OCI-LY7 (cell line): Measurements from ENCODE around the gene WNT7A. TPM values are rescaled to one million over a fixed set of nuclear protein-coding genes. Genes with fewer than 3 reads are reported as not detected.

ENCODE experiments used
- BruUV-seq: library from RNA; stranded (reverse); fragments of 400-500 nt; replicated peaks from 2 replicates; lab custom pipeline; 2021; lab: Mats Ljungman, UMichigan
- CTCF ChIA-PET: fragments of 300-600 bp; sonication (Branson Sonifier 250); formaldehyde crosslinking; loops from one replicate; lab custom pipeline; 2022; ENCODE audit warnings: antibody characterized with exemption; ENCODE audit not compliant: unreplicated experiment; lab: Charles Lee
- POLR2A ChIA-PET: fragments of 300-600 bp; sonication (Branson Sonifier 250); formaldehyde crosslinking; loops from one replicate; lab custom pipeline; 2022; ENCODE audit warnings: antibody characterized with exemption; lab: Charles Lee
- DNase-seq: peaks from one replicate; pipeline ENCODE4 v3.0.0-alpha.2; 2015; ENCODE audit warnings: low spot score
- H2AFZ ChIP-seq: fragments of 200-600 bp; sonication (generic), shearing (Covaris generic); 2 replicates; pipeline ENCODE4 v1.6.1; 2014; ENCODE audit warnings: mild to moderate bottlenecking, antibody characterized with exemption, low read length, moderate library complexity
- H3K27ac ChIP-seq: fragments of 200-600 bp; sonication (generic); 2 replicates; pipeline ENCODE4 v1.5.1; 2014; ENCODE audit warnings: mixed run types, low read depth, mild to moderate bottlenecking, moderate library complexity, low read length, inconsistent platforms; ENCODE audit not compliant: poor library complexity, severe bottlenecking
- H3K36me3 ChIP-seq: fragments of 200-600 bp; sonication (generic); 2 replicates; pipeline ENCODE4 v1.6.1; 2014; ENCODE audit warnings: mild to moderate bottlenecking, antibody characterized with exemption, low read length, moderate library complexity, mixed read lengths; ENCODE audit not compliant: insufficient read depth
- H3K4me1 ChIP-seq: fragments of 200-600 bp; sonication (generic); 2 replicates; pipeline ENCODE4 v1.5.1; 2014; ENCODE audit warnings: mild to moderate bottlenecking, low read length; ENCODE audit not compliant: insufficient read depth, poor library complexity, severe bottlenecking
- H3K4me2 ChIP-seq: fragments of 200-600 bp; sonication (generic); 2 replicates; pipeline ENCODE4 v1.6.1; 2014; ENCODE audit warnings: mild to moderate bottlenecking, low read length
- H3K4me3 ChIP-seq: fragments of 200-600 bp; sonication (generic); 2 replicates; pipeline ENCODE4 v1.5.1; 2014; ENCODE audit warnings: mild to moderate bottlenecking, low read depth, low read length; ENCODE audit not compliant: poor library complexity, severe bottlenecking
- H3K79me2 ChIP-seq: fragments of 200-600 bp; sonication (generic); 2 replicates; pipeline ENCODE4 v1.6.1; 2016; ENCODE audit warnings: low read depth, mild to moderate bottlenecking, low read length, moderate library complexity, mixed read lengths; ENCODE audit not compliant: insufficient read depth
- H3K9me2 ChIP-seq: fragments of 200-600 bp; sonication (generic); 2 replicates; pipeline ENCODE4 v1.6.1; 2016; ENCODE audit warnings: mild to moderate bottlenecking, low read length, mixed read lengths; ENCODE audit not compliant: insufficient read depth
- H3K9me3 ChIP-seq: fragments of 200-600 bp; sonication (generic); 2 replicates; pipeline ENCODE4 v1.6.1; 2014; ENCODE audit warnings: mild to moderate bottlenecking, mixed run types, low read length, mixed read lengths
- H4K20me1 ChIP-seq: fragments of 200-600 bp; sonication (generic); 2 replicates; pipeline ENCODE4 v1.6.1; 2014; ENCODE audit warnings: mild to moderate bottlenecking, antibody characterized with exemption, low read length, moderate library complexity, mixed read lengths; ENCODE audit not compliant: insufficient read depth
- CTCF ChIP-seq: fragments of 200-600 bp; sonication (generic); conservative IDR thresholded peaks from 2 replicates; pipeline ENCODE4 v1.5.1; 2014; ENCODE audit warnings: mild to moderate bottlenecking, antibody characterized with exemption, low read length, moderate library complexity, mixed read lengths
- EZH2phosphoT487 ChIP-seq: fragments of 200-600 bp; sonication (generic); IDR thresholded peaks from 2 replicates; pipeline ENCODE4 v1.6.1; 2018; ENCODE audit warnings: low read depth, borderline replicate concordance, mild to moderate bottlenecking, mixed run types, antibody characterized with exemption, low read length, moderate library complexity, mixed read lengths
- intact Hi-C: fragments of 100-400 bp; cut with micrococcal nuclease; formaldehyde crosslinking; loops from one replicate; pipeline ENCODE4 v1.10.0; 2022; ENCODE audit not compliant: unreplicated experiment
- total RNA-seq, 2 experiments: library from RNA; depleted of rRNA in 1 of 2; stranded (reverse); fragments of >200 nt in 1 of 2; shearing (Covaris generic) in 1 of 2; gene quantifications; 2 replicates each; pipeline ENCODE4 v1.2.3, GENCODE V29; 2014 to 2022

Gene WNT7A
- total RNA-seq, 2 experiments from 2014 or later = not detected

- no peak for TF ChIP-seq EZH2phosphoT487
- no peak for TF ChIP-seq CTCF
- POLR2A ChIA-PET = no interaction called here
- no TSS peak for BruUV-seq
- Histone ChIP-seq H3K79me2 (no peaks in the 10 kb centered on the region), H3K9me3 (no peaks in the 10 kb centered on the region), H3K4me2 (no peak overlapping the region), H3K36me3 (no peaks in the 10 kb centered on the region), H4K20me1 (no peaks in the 10 kb centered on the region), H3K4me1 (no peaks in the 10 kb centered on the region), H3K4me3 (no peak overlapping the region), H2AFZ (no peak overlapping the region), H3K27ac (no peak overlapping the region), H3K9me2 (no peaks in the 10 kb centered on the region)
- intact Hi-C loops = no loop called here
- CTCF ChIA-PET = no interaction called here
- no peak for DNase-seq
Measured at GRCh38 chr3:13800064-13800463, 79.8 kb downstream of the WNT7A start.

GRCh38 chr3:13798401-13798800 is 81.5 kb downstream of the WNT7A start:
- Histone ChIP-seq H2AFZ (no peak overlapping the region), H3K9me3 (no peaks in the 10 kb centered on the region), H3K27ac (no peak overlapping the region), H3K9me2 (no peaks in the 10 kb centered on the region), H3K4me1 (no peaks in the 10 kb centered on the region), H4K20me1 (no peaks in the 10 kb centered on the region), H3K4me3 (no peak overlapping the region), H3K4me2 (no peak overlapping the region), H3K36me3 (no peaks in the 10 kb centered on the region), H3K79me2 (no peaks in the 10 kb centered on the region)
- DNase-seq = no peak
- TF ChIP-seq CTCF (no peak), EZH2phosphoT487 (no peak)
- CTCF ChIA-PET = no interaction called here
- POLR2A ChIA-PET = no interaction called here
- intact Hi-C loops = no loop called here
- BruUV-seq = no TSS peak

- Histone ChIP-seq H4K20me1 (no peaks in the 10 kb centered on the region), H3K36me3 (no peaks in the 10 kb centered on the region), H3K9me3 (no peaks in the 10 kb centered on the region), H3K4me2 (no peak overlapping the region), H3K9me2 (no peaks in the 10 kb centered on the region), H3K27ac (no peak overlapping the region), H2AFZ (no peak overlapping the region), H3K4me3 (no peak overlapping the region), H3K79me2 (no peaks in the 10 kb centered on the region), H3K4me1 (no peaks in the 10 kb centered on the region)
- intact Hi-C loops = no loop called here
- ChIA-PET CTCF (no interaction called here), POLR2A (interaction anchor here (0.6 kb wide), 1 partner anchor 96 kb away, joined by 5 read pairs; no protein-coding TSS in a partner anchor)
- BruUV-seq = no TSS peak
- TF ChIP-seq EZH2phosphoT487 = no peak
- no peak for TF ChIP-seq CTCF
- no peak for DNase-seq
Measured at GRCh38 chr3:13796701-13797460, 83.0 kb downstream of the WNT7A start.
